NCI-H187 (cell line): Measurements from ENCODE around the gene P2RY4.
"Not testable (repeated sequence)": the region's sequence is repeated elsewhere in the genome, so short reads cannot be mapped to it uniquely, and the experiment has no call there.

Experiments used
- DNase-seq, 2 experiments: peaks; one replicate each; lab custom pipeline; 2025; lab: John Stamatoyannopoulos, UW

The P2RY4 gene

DNA sequence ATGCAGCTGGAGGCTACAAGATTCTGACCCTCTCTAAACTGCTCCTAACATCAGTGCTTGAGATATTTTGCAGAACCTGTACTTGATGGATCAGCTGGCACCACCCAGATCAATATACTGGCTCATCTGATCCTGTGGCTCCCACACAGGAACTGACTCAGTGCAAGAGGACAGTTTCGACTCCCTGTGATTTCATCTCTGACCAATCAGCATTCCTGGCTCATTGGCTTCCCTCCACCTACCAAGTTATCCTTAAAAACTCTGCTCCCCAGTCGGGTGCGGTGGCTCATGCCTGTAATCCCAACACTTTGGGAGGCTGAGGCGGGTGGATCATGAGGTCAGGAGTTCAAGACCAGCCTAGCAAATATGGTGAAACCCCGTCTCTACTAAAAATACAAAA lies 16.4 kb downstream of the P2RY4 start:
- DNase-seq = not testable (repeated sequence)

DNA sequence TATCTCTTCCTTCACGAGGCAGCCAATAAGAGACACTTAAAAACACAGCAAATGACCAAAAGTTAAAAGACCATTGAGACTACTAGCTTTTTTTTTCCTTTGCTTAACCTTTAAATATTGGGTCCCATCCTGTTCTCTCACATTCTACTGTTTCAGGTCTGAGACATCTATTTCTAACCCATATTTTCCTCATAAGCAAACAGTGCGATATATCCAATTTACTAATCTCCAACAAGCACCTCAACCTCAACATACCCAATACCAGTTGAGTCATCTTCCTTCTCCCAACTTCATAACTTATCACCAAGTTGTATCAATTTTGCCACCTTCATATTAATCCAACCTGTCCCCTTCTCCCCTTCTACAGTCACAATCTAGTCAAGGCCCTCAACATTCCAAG lies 18.5 kb downstream of the P2RY4 start:
- no peak for DNase-seq

DNA sequence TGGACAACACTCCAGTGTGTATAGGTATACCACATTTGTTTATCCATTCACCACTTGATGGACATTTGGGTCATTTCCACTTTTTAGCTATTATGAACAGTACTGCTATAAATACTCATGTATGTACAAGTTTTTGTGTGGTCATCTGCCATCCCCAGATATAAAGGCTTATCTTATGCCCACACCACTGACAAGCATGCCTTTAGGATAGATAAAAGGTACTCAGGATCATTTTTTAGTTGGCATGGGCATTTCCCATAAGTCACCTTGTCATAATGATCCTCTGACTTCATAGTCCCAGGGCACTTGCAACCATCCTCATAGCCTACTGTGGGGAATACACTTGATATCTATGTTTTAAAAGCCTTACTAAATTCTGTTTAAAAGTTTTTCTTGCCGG lies 19.3 kb downstream of the P2RY4 start:
- no peak for DNase-seq

DNA sequence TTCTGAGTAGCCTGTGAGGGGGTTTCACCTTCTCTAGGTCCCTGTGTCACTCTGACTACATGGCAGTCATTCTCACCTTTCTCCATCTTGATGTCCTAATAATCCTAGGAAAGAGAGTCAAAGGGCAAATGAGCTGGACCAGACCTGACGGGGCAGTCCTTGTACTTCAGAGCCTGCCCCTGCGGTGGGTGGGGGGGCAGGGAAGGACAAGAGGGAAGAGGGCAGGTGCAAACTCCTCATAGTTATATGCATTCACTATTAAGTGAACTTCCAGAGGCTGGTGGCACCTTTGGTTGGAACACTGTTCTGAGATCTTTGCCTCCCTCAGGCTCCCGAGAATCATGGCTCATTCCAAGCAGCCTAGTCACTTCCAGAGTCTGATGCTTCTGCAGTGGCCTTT lies 25.6 kb downstream of the P2RY4 start, which contains the start of gene AWAT1:
AWAT1 (plus strand) TSS at position 301 of the 400 bp plus-strand sequence; CDS start at position 342, 41 bp downstream.
- DNase-seq = no peak

DNA sequence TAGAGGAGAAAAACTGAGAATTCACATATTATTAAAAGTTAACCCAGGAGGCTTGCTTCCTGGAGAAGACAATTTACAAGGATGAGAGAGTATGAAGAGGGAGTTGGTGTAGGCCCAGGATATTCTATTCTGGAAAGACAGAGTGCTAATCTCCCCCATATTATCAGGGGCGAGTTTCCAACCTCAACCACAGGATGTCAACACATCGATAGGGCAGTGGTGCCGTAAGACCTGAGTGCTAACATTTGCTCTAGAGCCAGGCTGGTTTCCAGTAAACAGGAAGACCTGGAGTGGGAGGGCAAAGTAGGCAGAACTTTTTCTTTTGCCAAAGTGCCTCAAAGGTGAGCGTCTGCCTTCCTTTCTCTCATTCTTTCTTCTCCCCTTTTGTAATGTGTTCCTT lies 28.3 kb downstream of the P2RY4 start:
- DNase-seq = no peak

DNA sequence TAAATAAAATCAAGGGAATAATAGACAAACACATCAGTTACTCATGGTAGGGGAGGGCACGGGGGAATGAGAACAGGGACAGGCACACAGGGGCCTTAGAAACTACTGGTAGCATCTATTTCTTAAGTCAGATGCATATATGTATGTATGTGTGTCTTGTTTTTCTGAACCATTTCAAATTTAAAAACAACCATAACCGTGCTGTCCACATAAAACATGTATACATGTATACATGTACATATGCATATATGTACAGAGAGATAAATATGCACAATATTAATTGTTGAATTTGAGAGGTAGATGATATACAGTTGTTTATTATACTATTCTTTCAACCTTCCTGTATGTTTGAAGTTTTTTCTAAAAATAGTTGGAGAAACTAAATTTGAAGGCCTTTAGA lies 33.3 kb downstream of the P2RY4 start:
- no peak for DNase-seq

DNA sequence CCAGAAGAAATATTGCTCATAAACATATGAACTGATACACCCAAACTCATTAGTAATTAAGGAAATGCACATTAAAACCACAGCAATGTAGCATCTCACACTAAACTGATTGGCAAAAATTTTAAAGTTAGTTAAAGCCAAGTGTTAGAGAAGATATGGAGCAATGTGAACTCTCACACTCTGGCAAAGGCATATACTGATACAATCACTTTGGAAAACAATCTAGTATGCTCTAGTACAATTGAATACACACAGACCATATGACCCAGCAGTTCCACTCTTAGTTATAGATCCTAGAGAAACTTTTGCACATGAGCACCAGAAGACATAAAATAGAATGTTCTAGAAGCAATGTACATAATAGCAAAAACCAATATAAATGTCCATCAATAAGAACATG lies 34.0 kb downstream of the P2RY4 start:
- no peak for DNase-seq

DNA sequence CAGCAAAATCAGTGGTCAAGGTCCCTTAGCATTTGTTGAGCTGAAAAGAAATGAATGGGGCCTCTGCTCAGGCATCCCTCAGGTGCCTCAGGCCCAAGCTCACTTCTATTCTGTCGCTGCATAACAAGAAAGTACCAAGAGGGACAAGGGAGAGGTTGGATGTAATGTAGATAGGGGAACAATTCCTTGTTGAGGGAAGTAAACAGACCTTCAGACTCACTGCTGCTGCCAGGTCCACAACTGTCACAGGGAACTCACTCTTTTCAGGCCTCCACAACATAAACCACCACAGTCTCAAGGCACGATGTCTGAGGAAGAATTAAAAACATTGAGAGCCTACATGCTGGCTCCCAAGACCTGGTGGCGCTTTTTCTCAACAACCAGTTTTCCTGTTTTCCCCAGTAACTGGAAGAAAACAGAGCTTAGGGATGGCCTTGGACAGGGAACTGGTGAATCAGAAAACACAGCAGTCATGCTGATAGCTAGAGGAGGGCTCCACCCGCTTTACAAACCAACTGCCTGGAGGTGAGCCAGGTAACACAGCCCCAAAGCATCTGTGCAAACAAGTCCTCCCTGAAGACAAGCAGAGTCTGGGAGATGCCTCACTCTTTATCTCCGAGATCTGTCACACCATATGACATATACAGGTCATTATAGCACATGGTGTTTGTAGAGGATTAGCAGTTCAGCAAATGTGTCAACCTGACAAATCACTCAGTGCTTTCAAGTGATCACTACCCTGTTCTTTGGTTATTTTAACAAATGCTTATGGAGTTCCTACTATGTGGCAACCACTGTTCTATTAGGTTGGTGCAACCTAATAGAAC lies 39.9 kb downstream of the P2RY4 start:
- no peak for DNase-seq

DNA sequence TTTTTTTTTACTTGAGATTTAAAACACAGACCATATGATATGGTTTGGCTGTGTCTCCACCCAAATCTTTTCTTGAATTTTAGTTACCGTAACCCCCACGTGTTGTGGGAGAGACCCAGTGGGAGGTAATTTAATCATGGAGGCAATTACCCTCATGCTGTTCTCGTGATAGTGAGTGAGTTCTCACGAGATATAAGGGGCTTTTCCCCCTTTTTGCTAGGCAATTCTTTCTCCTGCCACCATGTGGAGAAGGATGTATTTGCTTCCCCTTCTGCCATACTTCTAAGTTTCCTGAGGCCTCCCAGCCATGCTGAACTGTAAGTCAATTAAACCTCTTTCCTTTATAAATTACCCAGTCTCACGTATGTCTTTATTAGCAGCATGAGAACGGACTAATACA lies 50.4 kb downstream of the P2RY4 start:
- DNase-seq = not testable (repeated sequence)

DNA sequence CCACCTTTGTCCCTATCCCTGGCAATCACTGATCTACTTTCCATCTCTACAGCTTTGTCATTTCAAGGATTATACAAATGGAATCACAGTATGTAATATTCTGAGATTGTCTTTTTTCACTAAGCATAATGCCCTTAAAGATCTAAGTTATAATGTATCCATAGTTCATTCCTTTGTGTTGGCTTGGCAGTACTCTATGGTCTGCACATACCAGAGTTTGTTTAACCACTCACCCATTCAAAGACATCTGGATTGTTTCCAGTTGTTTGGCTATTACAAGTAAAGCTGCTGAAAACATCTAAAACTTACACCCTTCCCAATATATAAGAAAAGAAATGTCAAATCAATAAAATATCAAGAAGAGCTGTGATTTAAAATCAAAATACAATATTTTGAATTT lies 51.5 kb downstream of the P2RY4 start:
- no peak for DNase-seq
